OCI-LY7 (cell line): Measurements from ENCODE around the gene VGLL3. TPM values are rescaled to one million over a fixed set of nuclear protein-coding genes. Genes with fewer than 3 reads are reported as not detected.

Experiments
- BruUV-seq: library from RNA; stranded (reverse); fragments of 400-500 nt; replicated peaks from 2 replicates; lab custom pipeline; 2021; lab: Mats Ljungman, UMichigan
- CTCF ChIA-PET: fragments of 300-600 bp; sonication (Branson Sonifier 250); formaldehyde crosslinking; loops from one replicate; lab custom pipeline; 2022; ENCODE audit warnings: antibody characterized with exemption; ENCODE audit not compliant: unreplicated experiment; lab: Charles Lee
- POLR2A ChIA-PET: fragments of 300-600 bp; sonication (Branson Sonifier 250); formaldehyde crosslinking; loops from one replicate; lab custom pipeline; 2022; ENCODE audit warnings: antibody characterized with exemption; lab: Charles Lee
- DNase-seq: peaks from one replicate; pipeline ENCODE4 v3.0.0-alpha.2; 2015; ENCODE audit warnings: low spot score
- H2AFZ ChIP-seq: fragments of 200-600 bp; sonication (generic), shearing (Covaris generic); 2 replicates; pipeline ENCODE4 v1.6.1; 2014; ENCODE audit warnings: mild to moderate bottlenecking, antibody characterized with exemption, low read length, moderate library complexity
- H3K27ac ChIP-seq: fragments of 200-600 bp; sonication (generic); 2 replicates; pipeline ENCODE4 v1.5.1; 2014; ENCODE audit warnings: mixed run types, low read depth, mild to moderate bottlenecking, moderate library complexity, low read length, inconsistent platforms; ENCODE audit not compliant: poor library complexity, severe bottlenecking
- H3K36me3 ChIP-seq: fragments of 200-600 bp; sonication (generic); 2 replicates; pipeline ENCODE4 v1.6.1; 2014; ENCODE audit warnings: mild to moderate bottlenecking, antibody characterized with exemption, low read length, moderate library complexity, mixed read lengths; ENCODE audit not compliant: insufficient read depth
- H3K4me1 ChIP-seq: fragments of 200-600 bp; sonication (generic); 2 replicates; pipeline ENCODE4 v1.5.1; 2014; ENCODE audit warnings: mild to moderate bottlenecking, low read length; ENCODE audit not compliant: insufficient read depth, poor library complexity, severe bottlenecking
- H3K4me2 ChIP-seq: fragments of 200-600 bp; sonication (generic); 2 replicates; pipeline ENCODE4 v1.6.1; 2014; ENCODE audit warnings: mild to moderate bottlenecking, low read length
- H3K4me3 ChIP-seq: fragments of 200-600 bp; sonication (generic); 2 replicates; pipeline ENCODE4 v1.5.1; 2014; ENCODE audit warnings: mild to moderate bottlenecking, low read depth, low read length; ENCODE audit not compliant: poor library complexity, severe bottlenecking
- H3K79me2 ChIP-seq: fragments of 200-600 bp; sonication (generic); 2 replicates; pipeline ENCODE4 v1.6.1; 2016; ENCODE audit warnings: low read depth, mild to moderate bottlenecking, low read length, moderate library complexity, mixed read lengths; ENCODE audit not compliant: insufficient read depth
- H3K9me2 ChIP-seq: fragments of 200-600 bp; sonication (generic); 2 replicates; pipeline ENCODE4 v1.6.1; 2016; ENCODE audit warnings: mild to moderate bottlenecking, low read length, mixed read lengths; ENCODE audit not compliant: insufficient read depth
- H3K9me3 ChIP-seq: fragments of 200-600 bp; sonication (generic); 2 replicates; pipeline ENCODE4 v1.6.1; 2014; ENCODE audit warnings: mild to moderate bottlenecking, mixed run types, low read length, mixed read lengths
- H4K20me1 ChIP-seq: fragments of 200-600 bp; sonication (generic); 2 replicates; pipeline ENCODE4 v1.6.1; 2014; ENCODE audit warnings: mild to moderate bottlenecking, antibody characterized with exemption, low read length, moderate library complexity, mixed read lengths; ENCODE audit not compliant: insufficient read depth
- CTCF ChIP-seq: fragments of 200-600 bp; sonication (generic); conservative IDR thresholded peaks from 2 replicates; pipeline ENCODE4 v1.5.1; 2014; ENCODE audit warnings: mild to moderate bottlenecking, antibody characterized with exemption, low read length, moderate library complexity, mixed read lengths
- EZH2phosphoT487 ChIP-seq: fragments of 200-600 bp; sonication (generic); IDR thresholded peaks from 2 replicates; pipeline ENCODE4 v1.6.1; 2018; ENCODE audit warnings: low read depth, borderline replicate concordance, mild to moderate bottlenecking, mixed run types, antibody characterized with exemption, low read length, moderate library complexity, mixed read lengths
- intact Hi-C: fragments of 100-400 bp; cut with micrococcal nuclease; formaldehyde crosslinking; loops from one replicate; pipeline ENCODE4 v1.10.0; 2022; ENCODE audit not compliant: unreplicated experiment
- total RNA-seq, 2 experiments: library from RNA; depleted of rRNA in 1 of 2; stranded (reverse); fragments of >200 nt in 1 of 2; shearing (Covaris generic) in 1 of 2; gene quantifications; 2 replicates each; pipeline ENCODE4 v1.2.3, GENCODE V29; 2014 to 2022

Gene VGLL3
- total RNA-seq, 2 experiments from 2014 or later = not detected

- H3K9me2 ChIP-seq = no peaks in the 10 kb centered on the region
- CTCF ChIA-PET = no interaction called here
- no peak for DNase-seq
- no peaks in the 10 kb centered on the region for H4K20me1 ChIP-seq
- TF ChIP-seq CTCF (no peak), EZH2phosphoT487 (no peak)
- no TSS peak for BruUV-seq
- no peaks in the 10 kb centered on the region for H3K79me2 ChIP-seq
- H3K4me2 ChIP-seq = no peak overlapping the region
- H3K27ac ChIP-seq = no peak overlapping the region
- POLR2A ChIA-PET = interaction anchor here (0.7 to 1.2 kb wide), 2 partner anchors 9 to 19 kb away, joined by 3 to 4 read pairs; no protein-coding TSS in a partner anchor
- no peaks in the 10 kb centered on the region for H3K4me1 ChIP-seq
- H3K36me3 ChIP-seq = no peaks in the 10 kb centered on the region
- H2AFZ ChIP-seq = no peak overlapping the region
- no peak overlapping the region for H3K4me3 ChIP-seq
- intact Hi-C loops = no loop called here
- H3K9me3 ChIP-seq = no peaks in the 10 kb centered on the region
Measured at GRCh38 chr3:86954747-86955146, 36.2 kb downstream of the VGLL3 start.

- TF ChIP-seq CTCF (no peak), EZH2phosphoT487 (no peak)
- Histone ChIP-seq H3K4me2 (no peak overlapping the region), H3K36me3 (no peaks in the 10 kb centered on the region), H2AFZ (no peak overlapping the region), H3K27ac (no peak overlapping the region), H3K4me3 (no peak overlapping the region), H3K9me2 (no peaks in the 10 kb centered on the region), H3K79me2 (no peaks in the 10 kb centered on the region), H3K4me1 (no peaks in the 10 kb centered on the region), H3K9me3 (no peaks in the 10 kb centered on the region), H4K20me1 (no peaks in the 10 kb centered on the region)
- BruUV-seq = no TSS peak
- DNase-seq = no peak
- ChIA-PET CTCF (no interaction called here), POLR2A (interaction anchor here (1.2 kb wide), 1 partner anchor 8 kb away, joined by 3 read pairs; no protein-coding TSS in a partner anchor)
- intact Hi-C loops = no loop called here
Measured at GRCh38 chr3:86954226-86954625, 36.7 kb downstream of the VGLL3 start.

- CTCF ChIA-PET = no interaction called here
- Histone ChIP-seq H3K36me3 (no peaks in the 10 kb centered on the region), H3K9me3 (no peaks in the 10 kb centered on the region), H3K27ac (no peak overlapping the region), H3K79me2 (no peaks in the 10 kb centered on the region), H3K4me3 (no peak overlapping the region), H3K4me2 (no peak overlapping the region), H4K20me1 (no peaks in the 10 kb centered on the region), H3K9me2 (no peaks in the 10 kb centered on the region), H2AFZ (no peak overlapping the region), H3K4me1 (no peaks in the 10 kb centered on the region)
- TF ChIP-seq EZH2phosphoT487 = no peak
- no peak for TF ChIP-seq CTCF
- DNase-seq = no peak
- intact Hi-C loops = no loop called here
- POLR2A ChIA-PET = no interaction called here
- BruUV-seq = no TSS peak
Measured at GRCh38 chr3:86951322-86951721, 39.6 kb downstream of the VGLL3 start.
